Thyroid gland (tissue), 4 donors: ENCODE data around the gene GFOD1. TPM values are rescaled to one million over a fixed set of nuclear protein-coding genes. Genes with fewer than 3 reads are reported as not detected.

Experiments
- DNase-seq, 2 donors: peaks; one replicate each; pipeline ENCODE4 v3.0.0-alpha.2; 2019
- H3K27ac ChIP-seq, 3 donors: fragments of 200-600 bp; sonication (generic); 1 replicate in 2 of 3; 2 replicates in 1 of 3; pipeline ENCODE4 v1.5.1; 2016 to 2019; ENCODE audit warnings: mild to moderate bottlenecking in 1 of 3, moderate library complexity in 1 of 3
- H3K27me3 ChIP-seq: fragments of 200-600 bp; sonication (generic); one replicate; pipeline ENCODE4 v1.5.1; 2019
- H3K36me3 ChIP-seq, 2 donors: fragments of 200-600 bp; sonication (generic); one replicate each; pipeline ENCODE4 v1.5.1; 2016 to 2019
- H3K4me1 ChIP-seq, 2 donors: fragments of 200-600 bp; sonication (generic); one replicate each; pipeline ENCODE4 v1.5.1; 2017 to 2019
- H3K4me3 ChIP-seq, 3 donors: fragments of 200-600 bp; sonication (generic); replicated peaks in 1 of 3; 1 replicate in 2 of 3; 2 replicates in 1 of 3; pipeline ENCODE4 v1.5.1; 2016; ENCODE audit warnings: mild to moderate bottlenecking in 1 of 3
- H3K9me3 ChIP-seq: fragments of 200-600 bp; sonication (generic); one replicate; pipeline ENCODE4 v1.5.1; 2017
- CTCF ChIP-seq, 6 experiments: fragments of 200-600 bp in 3 of 6; fragments of 450-650 bp in 3 of 6; sonication (generic) in 3 of 6; IDR thresholded peaks; one replicate each; pipeline ENCODE4 v1.5.1; 2016 to 2019; ENCODE audit warnings: antibody characterized with exemption in 6 of 6, mild to moderate bottlenecking in 2 of 6, inconsistent platforms in 1 of 6, moderate library complexity in 1 of 6
- POLR2A ChIP-seq, 2 donors: fragments of 450-650 bp; IDR thresholded peaks; one replicate each; pipeline ENCODE4 v1.6.1; 2017; ENCODE audit warnings: antibody characterized with exemption in 2 of 2, mild to moderate bottlenecking in 2 of 2, moderate library complexity in 1 of 2
- whole genome bisulfite sequencing, 2 donors: methylation state at CpG; one replicate each; pipeline ENCODE4 v1.1.5; 2017; 5-methylcytosine and 5-hydroxymethylcytosine counted together
- intact Hi-C: fragments of 100-400 bp; cut with DNase I; formaldehyde crosslinking; loops from one replicate; pipeline ENCODE4 v1.15.1; 2023
- total RNA-seq, 4 donors: library from RNA; depleted of rRNA; stranded (reverse); fragments of >200 nt; gene quantifications; one replicate each; pipeline ENCODE4 v1.2.3, GENCODE V29; 2016

Gene GFOD1
- total RNA-seq, 4 donors from 2014 or later = 4.2 to 18.4 (median 8.5) TPM

- H3K27me3 ChIP-seq = no peaks in the 10 kb centered on the region
- peaks cover 0 to 3% of the 10 kb centered on the region in 2 donors for H3K4me1 ChIP-seq
- intact Hi-C loops = no loop called here
- no peak overlapping the region for H3K27ac ChIP-seq
- no peak overlapping the region for H3K4me3 ChIP-seq
- WGBS, 2 donors = 94 to 96% methylated on average over 10 to 14 of the region's 15 CpGs
- TF ChIP-seq POLR2A (IDR thresholded peaks at IDR 0.05) = no peak
- TF ChIP-seq CTCF (IDR thresholded peaks at IDR 0.05) = no peak
- no peaks in the 10 kb centered on the region for H3K36me3 ChIP-seq
- H3K9me3 ChIP-seq = no peaks in the 10 kb centered on the region
- no peak for DNase-seq
These were observed 36.1 kb downstream of the GFOD1 start for GRCh38 chr6:13451181-13451895.

DNA sequence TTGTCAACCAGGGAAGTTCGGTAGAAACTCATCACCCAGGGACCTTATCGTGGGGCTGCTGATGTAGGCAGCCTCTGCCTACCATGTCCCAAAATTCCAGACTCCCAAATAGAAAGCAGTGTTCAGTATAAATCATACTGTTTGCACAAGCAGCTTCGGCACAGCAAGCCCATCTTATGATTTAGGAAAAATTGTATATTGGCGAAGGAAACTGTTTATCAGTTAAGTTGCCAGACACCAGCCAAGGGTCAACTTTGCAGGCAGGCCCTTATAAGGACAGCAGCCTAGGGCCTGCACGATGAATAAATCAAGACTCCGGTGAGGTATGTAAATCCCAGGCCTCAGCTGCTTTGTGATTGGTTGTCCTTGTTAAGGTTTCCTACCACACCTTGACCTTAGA is 36.8 kb downstream of the GFOD1 start:
- Histone ChIP-seq H3K4me3 (no peak overlapping the region), H3K4me1 (peaks cover 0 to 3% of the 10 kb centered on the region in 2 donors), H3K27me3 (no peaks in the 10 kb centered on the region), H3K27ac (no peak overlapping the region), H3K36me3 (no peaks in the 10 kb centered on the region), H3K9me3 (no peaks in the 10 kb centered on the region)
- WGBS, 2 donors = 92 to 94% methylated on average over 6 of the region's 6 CpGs
- intact Hi-C loops = no loop called here
- TF ChIP-seq POLR2A (IDR thresholded peaks at IDR 0.05) (no peak), CTCF (IDR thresholded peaks at IDR 0.05) (no peak)
- no peak for DNase-seq

GRCh38 chr6:13447949-13448724 is 39.3 kb downstream of the GFOD1 start:
- peaks cover 0 to 8% of the 10 kb centered on the region in 2 donors for H3K4me1 ChIP-seq
- no peak overlapping the region for H3K4me3 ChIP-seq
- TF ChIP-seq POLR2A (IDR thresholded peaks at IDR 0.05) (no peak), CTCF (IDR thresholded peaks at IDR 0.05) (no peak)
- H3K36me3 ChIP-seq = no peaks in the 10 kb centered on the region
- peak overlapping the region in 2 of 3 donors; percentile 10 to 43 for H3K27ac ChIP-seq
- intact Hi-C loops = no loop called here
- no peaks in the 10 kb centered on the region for H3K9me3 ChIP-seq
- DNase-seq = no peak
- no peaks in the 10 kb centered on the region for H3K27me3 ChIP-seq
- 71 to 85% methylated on average over 5 of the region's 5 CpGs for WGBS, 2 donors

DNA sequence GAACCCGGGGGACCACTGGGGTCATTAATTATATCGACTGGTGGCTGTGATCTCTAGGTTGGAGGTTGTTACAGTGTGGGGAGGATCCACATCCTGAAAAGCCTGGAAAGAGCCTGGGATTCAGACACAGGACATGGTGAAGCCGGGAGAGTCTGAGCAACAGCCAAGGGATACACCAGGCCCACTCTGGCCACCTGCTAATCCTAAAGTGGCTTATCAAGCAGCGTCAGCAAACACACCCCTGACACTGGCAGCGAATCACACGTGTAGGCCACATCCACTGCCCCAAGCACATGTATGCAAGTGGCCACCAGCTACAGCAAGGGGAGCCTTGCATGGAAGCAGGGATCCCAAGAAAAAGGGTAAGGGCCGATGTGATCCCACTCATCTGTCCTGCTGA is 41.0 kb downstream of the GFOD1 start:
- TF ChIP-seq POLR2A (IDR thresholded peaks at IDR 0.05) (no peak), CTCF (IDR thresholded peaks at IDR 0.05) (no peak)
- DNase-seq = no peak
- Histone ChIP-seq H3K36me3 (no peaks in the 10 kb centered on the region), H3K9me3 (no peaks in the 10 kb centered on the region), H3K4me1 (peaks cover 0 to 8% of the 10 kb centered on the region in 2 donors), H3K27me3 (no peaks in the 10 kb centered on the region), H3K27ac (peak overlapping the region in 1 of 3 donors; percentile 27), H3K4me3 (no peak overlapping the region)
- intact Hi-C loops = no loop called here
- 84 to 95% methylated on average over 7 of the region's 7 CpGs for WGBS, 2 donors

- peaks cover 0 to 8% of the 10 kb centered on the region in 2 donors for H3K4me1 ChIP-seq
These were observed 41.7 kb downstream of the GFOD1 start for GRCh38 chr6:13445744-13446115.

More at GRCh38 chr6:13445744-13446115, 41.7 kb downstream of the GFOD1 start:
- intact Hi-C loops = no loop called here
- TF ChIP-seq POLR2A (IDR thresholded peaks at IDR 0.05) = no peak
- no peak for TF ChIP-seq CTCF (IDR thresholded peaks at IDR 0.05)
- no peak for DNase-seq
- H3K9me3 ChIP-seq = no peaks in the 10 kb centered on the region
- 79% methylated on average over 3 of the region's 3 CpGs for WGBS, 2 donors
- H3K27ac ChIP-seq = peak overlapping the region in 1 of 3 donors; percentile 27
- no peak overlapping the region for H3K4me3 ChIP-seq
- H3K36me3 ChIP-seq = no peaks in the 10 kb centered on the region
- H3K27me3 ChIP-seq = no peaks in the 10 kb centered on the region
